HG02642 (cell line): Measurements from ENCODE around the gene RERE.

Source experiments
- ATAC-seq: cut with Tn5 transposase; IDR thresholded peaks from one replicate; pipeline ENCODE4 v1.9.1; 2021; ENCODE audit warnings: mild to moderate bottlenecking; ENCODE audit not compliant: unreplicated experiment, poor library complexity

The RERE gene

DNA sequence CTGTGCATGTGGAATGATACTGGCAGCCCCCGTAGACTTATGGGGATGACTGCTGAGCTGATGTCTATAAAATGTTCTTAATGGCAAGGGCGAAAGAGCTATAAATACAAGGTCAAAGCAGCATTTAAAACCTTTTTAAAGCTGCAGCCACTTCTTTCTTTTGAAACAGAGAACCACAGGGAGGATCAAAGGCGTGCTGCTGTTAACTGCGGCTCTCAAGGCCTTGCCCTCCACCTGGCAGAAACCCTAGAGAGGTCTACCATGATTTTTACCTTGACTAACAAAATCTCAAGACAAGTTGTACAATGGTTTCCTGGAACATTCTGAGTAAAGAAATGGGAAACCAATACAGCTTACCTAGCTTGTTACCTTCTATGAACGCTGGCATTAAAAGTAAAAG is 409.8 kb downstream of the RERE start:
- no peak for ATAC-seq

DNA sequence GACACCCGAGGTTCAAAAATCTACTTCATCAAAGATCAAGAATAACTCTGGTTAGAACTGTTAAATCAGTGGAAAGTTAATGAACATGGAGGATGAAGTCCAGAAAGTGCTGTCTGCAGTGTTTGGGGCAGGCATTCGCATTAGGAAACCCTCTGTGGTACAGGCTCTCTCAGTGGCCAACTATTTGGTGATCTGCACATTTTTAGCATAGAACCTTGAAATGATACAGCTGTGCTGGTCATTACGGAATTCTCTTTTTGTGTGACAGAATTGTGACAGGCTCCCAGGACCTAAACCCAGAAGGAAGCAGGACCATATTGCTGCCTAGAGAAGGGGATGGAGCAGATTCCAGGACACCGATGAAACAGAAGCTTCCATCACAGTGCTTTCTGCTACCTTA is 410.5 kb downstream of the RERE start:
- no peak for ATAC-seq

DNA sequence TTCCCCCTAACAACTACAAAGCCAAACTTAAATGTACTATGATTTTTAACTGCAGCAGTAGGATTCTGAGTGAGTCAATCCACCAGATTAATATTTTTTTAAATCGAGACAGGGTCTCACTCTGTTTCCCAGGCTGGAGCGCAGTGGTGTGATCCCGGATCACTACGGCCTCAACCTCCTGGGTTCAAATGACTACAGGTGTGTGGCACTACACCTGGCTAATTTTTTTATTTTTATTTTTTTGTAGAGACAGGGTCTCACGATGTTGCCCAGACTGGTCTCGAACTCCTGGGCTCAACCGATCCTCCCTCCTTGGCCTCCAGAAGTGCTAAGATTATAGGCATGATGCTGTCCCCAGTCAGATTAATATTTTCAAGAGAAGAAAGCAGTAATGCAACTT is 411.4 kb downstream of the RERE start:
- ATAC-seq, result no peak

DNA sequence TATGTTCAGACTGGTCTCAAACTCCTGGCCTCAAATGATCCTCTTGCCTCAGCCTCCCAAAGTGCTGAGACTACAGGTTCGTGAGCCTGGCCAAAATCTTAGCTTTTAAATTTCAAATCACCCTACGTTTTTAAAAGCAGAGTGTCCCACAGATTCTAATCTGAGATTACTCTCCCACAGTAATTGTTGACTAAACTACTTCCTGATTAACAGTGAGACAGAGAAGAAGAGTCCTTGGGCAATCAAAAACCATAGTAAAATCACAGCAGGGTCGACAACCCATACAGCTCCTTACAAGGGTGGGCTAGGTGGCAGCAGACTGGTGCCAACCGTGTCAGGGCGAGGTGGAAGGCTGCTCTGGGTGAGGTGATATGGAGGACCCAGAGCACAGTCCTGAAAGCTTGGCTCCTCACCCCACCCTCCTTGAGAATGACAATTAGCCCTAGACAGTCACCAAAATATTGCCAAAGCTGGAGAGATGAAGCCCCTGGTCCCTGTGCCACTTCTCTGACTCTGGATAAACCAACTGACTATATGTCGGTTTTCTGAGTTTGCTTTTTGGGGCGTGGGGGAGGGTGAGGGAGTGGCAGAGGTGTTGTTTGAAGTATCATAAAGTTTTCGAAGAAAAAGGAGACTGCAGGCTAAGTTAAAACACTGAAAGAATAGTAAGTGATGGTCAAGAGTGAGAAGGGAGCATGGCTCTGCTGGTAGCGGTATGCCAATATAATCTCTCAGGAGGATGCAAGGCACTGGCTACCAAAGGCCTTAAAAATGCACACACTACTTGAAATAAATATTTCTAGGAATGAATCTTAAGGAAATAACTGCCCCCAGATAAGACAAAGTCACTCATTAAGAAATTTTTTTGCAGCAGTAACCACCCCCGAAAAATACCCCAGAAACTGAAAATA is 412.7 kb downstream of the RERE start:
- ATAC-seq, result no peak

DNA sequence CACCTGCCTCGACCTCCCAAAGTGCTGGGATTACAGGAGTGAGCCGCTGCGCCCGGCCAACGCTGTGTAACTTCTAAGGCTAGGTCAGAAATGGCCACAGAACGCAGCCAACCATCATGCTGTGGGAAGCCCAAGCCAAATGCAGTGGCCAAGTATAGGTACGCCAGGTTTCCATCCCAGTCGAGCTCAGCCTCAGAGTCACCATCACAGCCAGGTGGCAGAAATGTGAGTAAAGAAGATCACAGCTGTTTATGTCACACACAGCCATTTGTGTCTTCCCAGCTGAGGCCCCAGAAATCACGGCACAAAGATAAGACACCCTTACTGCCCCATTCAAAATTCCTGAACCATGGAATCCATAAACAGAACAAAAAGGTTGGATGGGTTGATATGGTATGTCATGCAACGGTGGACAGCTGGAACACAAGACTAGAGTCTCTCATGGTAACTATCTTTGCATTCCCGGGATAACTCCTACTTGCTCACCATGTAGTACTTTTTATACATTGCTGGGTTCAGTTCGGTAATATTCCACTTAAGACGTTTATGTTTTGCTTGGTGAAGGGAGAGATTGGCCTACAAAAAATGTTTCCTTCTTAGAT is 415.2 kb downstream of the RERE start:
- ATAC-seq, result no peak

DNA sequence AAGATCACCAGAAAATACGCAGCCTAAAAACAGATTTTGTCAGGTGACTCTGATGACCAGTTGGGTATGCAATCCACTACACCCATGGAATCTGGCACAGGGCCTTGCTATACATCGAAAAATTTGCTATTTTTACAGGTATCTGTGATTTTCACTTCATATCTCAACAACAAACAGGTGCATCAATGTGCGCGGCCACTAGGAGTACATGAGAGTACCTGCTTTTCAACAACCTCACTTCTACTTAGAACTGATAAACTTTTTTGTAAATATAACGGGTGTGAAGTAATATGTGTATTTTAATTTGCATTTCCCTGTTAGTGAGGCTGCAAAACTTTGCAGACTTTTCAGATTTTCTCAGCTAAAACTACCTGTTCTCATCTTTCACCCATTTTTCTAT is 418.8 kb downstream of the RERE start:
- ATAC-seq, result no peak

DNA sequence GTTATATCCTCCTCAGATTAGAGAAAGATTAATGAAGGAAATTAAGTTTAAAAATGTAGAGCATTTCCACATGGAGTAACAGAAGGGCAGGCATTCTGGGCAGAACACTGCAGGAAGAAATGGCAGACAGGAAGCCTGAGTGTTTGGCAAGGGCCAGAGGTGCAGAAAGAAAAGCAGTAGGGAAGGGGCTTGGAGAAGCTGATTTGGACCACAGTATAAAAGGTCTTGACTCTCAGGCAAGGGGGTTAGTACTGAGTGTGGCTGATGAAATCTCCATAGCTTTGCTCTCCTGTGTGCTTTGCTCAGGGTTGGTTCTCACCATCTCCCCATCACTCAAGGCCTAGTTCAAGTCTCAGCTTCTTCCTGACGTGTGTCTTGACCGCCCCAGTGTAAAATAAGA is 419.4 kb downstream of the RERE start:
- no peak for ATAC-seq

DNA sequence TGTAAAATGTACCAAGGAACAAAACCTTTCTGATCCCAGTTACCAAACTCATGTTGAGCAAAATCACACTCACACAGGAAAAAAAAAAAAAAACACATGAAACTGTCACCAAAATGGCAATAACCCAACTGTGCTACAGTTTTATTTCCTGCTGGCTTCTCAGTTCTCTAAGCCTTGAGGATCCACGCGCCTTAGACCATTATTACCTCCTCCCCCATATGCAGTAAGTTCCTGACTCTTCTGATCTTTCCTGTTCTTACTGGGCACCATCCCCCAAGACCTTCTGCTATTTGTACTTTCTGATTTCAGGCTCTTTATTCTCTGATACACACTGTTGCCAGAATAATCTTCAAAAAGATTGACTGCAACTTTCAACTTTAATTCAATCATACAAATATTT is 419.9 kb downstream of the RERE start:
- ATAC-seq, result no peak

DNA sequence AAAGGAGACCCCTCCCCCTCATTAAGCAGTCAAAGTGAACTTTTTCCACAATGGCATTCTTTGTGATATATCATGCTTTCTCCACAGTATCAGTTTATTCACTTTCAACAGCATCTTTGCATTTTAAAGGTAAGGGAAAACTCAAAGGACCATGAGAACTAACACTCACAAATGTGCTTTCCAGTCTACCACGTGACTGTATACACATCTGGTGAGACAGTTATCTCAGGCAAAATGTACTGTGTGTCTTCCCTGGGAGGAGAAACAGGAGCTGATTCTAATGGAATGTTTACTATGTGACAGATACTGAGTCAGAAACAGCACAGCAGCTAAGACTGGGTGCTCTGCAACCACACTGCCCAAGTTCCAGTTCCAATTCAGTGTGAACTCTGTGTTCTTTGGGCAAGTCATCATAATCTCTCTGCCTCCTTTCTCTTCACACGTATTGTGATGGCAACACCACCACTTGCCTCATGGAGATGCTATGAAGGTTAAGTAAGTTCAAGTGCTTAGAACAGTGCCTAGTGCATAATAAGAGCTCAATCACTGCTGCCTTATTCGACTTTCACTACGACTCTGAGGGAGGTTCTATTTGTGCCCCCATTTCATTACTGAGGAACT is 420.5 kb downstream of the RERE start:
- ATAC-seq, result no peak

DNA sequence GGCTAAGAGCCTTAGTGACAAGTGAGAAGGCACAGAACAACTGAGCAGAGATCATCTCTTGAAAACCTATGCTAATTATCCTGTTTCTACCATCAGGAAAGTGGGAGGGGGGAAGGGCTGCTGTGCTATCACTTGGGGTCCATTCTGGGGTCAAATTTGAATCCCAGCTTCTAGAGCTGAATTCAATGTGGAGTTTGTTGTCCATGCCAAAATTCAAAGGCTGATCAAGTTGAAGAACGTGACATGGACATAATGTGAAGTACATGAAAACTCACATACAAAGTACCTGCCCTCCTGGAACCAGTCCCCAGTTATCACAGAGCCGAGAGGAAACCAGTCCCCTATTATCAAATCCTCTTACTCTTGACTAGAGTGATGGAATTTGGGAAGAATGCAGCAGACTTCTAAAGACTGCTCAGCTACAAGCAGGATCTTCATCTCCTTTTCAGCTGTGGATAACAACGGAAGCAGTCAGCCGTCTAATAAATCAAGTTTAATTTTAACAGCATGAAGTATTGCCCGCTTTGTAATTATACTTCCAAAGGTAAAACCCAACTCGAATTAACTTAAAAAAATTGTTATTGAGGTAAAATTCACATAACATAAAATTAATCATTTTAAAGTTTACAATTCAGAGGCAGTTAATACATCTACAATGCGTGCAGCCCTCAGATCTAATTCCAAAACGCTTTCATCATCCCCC is 421.2 kb downstream of the RERE start:
- no peak for ATAC-seq

DNA sequence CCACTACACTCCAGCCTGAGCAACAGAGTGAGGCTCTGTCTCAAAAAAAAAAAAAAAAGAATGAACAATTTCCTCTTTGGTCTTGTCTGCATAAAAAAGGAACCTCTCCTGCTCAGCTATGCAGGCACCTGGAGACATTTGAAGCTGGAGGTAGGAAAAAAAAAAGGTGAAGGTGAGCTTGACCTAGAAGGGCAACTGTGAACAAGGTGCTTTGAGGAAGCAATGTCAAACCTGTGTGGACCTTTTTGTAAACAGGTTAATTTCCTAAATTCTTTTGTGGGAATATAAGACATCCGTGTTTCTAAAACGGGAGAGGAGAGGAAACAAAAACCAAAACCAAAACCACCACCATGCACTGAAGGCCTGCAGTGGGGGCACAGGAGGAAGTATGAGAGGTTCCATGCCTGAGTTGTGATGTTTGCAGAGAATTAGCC is 422.0 kb downstream of the RERE start:
- peak; percentile 52 for ATAC-seq

DNA sequence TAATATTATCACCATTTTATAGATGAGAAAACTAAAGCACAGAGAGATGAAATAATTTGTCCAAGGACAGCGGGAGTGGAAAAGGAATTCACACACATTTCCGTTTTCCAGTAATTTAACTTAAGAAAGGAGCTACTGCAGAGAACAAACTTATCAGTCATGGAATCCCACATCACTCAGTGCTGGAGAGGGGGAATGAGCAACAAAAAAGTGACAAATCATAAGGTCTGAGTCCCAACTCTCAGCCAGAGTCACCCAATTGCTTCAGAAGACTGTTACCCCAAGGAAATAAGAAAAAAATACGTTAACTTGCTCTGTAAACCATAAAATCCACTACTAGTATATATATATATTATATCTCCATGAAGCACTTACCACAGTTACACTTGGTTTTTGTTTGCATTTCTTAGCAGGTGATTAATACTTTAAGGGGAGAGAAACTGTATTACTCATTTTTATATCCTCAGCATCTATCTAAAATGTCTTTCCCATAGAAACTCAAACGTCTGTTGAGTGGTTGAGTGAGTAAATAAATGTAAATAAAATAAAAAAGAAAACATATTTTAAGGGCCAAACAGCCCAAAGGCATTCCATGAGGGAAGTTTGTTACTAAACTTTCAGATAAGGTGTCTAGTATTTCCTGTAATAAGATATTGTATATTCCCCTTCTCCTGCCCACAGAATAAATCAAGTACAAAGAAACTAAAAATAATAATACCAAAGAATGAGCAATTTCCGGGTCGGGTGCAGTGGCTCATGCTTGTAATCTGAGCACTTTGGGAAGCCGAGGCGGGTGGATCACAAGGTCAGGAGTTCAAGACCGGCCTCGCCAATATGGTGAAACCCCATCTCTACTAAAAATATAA is 422.8 kb downstream of the RERE start:
- ATAC-seq, result no peak

DNA sequence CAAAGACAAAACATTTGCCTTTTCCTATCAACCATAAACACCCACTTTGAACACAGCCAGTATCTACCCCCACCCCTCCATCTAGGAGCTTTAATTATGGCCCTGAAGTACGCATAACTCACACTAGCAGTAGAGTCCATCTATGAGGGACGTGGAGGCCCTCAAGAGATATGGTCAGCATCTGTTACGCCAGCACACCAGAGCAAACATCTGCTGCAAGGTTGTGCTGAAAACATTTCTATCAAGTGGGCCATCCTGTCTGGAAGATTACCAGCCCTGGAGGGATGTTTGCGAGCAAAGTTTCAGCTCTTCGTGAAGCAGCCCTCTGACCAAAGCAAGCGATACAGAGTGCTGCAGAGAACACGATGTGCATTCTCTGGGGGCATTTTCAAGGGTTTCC is 424.9 kb downstream of the RERE start:
- no peak for ATAC-seq

DNA sequence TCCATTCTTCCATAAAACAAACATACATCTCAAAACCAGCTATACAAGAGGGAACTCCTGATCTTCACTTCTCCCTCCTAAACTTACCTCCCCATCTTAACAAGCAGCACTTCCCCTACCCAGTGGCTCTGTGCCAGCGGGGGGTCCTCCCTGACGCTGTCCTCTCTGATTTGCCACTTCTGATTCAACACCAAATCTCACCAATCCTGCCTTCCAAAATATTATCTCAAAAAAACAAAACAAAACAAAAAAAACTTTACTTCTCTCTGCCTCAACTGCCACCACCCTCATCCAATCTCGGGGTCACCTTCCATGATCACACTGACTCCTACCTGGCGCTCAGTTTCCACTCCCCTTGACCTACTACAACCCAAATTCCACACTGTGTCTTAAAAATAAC is 426.7 kb downstream of the RERE start:
- no peak for ATAC-seq

DNA sequence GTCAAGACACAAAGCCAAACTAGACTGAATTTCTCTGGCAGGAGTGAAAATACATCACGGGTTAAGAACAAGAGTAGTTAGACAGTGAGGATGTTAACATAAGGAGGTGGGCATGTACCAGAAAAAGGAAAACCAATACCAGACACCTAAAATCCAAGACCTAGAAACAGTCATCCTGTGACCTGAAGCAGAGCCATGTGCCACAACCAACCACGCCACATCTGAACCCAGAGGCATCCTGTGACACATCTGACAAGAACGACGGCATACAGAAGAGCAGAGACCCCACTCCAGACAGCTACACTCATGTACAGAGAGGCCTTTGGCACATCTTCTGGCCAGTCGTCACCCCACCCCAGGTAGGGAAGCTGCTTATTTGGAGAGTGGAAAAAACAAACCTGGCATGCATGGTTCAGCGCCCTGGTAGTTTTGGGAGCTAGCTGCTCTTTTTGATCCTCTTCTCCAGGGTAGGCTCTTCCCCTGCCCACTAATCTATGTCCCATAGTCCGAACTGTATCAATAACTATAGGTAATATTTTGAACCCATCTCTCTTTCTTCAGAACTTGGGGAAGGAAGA is 427.4 kb downstream of the RERE start:
- ATAC-seq, result no peak

DNA sequence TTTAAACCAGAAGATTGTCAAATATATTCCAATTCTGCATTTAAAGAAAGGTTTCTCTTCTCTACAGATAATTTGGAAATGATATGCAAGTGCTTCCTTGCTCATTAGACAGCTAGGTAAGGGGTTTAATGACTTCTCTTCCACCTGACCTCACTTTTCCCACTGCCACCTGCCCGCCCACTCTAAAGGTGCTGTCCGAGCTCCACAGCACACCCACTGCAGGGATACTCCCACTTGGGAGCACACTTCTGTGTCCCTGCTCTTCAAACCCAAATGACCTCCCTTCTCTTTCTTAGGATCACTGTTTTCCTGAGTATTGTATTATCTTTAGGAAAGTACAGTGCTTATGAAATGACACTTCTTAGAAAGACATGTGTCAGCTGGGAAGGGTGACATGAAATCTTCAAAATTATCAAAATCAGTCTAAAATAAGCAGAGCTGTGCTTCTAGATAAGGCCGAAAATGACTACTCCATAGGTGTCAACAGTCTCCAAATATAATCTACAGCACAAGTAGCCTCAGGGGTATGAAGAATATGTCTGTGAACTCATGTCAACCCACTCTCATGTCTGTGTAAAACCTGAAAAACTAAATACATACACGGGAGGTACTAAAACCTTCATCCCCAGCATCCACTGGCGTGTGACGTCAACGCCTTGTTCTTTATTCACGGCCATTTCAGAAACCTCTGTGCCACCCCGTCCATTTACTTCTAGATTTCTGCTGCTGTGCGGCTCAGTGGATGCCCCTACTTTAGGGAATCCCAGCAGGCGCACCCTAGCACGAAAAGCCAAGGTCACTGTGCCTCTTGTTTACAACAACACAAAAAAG is 428.5 kb downstream of the RERE start:
- no peak for ATAC-seq

DNA sequence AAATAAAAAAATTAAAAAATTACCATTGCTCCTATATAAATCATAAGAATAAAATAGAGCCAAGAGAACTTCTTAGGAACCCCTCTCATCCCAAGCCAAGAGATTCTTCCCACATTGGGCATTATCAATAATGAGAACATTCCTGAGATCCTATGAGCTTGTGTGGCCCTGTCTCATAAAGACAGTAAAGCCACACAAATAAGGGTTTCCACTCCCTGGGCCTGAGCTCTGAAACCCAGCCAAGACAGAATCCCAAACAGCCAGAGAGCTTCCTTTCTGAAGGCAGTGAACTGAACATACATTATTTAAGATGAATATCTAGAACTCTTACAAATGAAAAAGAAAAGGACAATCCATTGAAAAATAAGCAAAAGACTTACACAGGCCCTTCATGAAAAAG is 431.2 kb downstream of the RERE start:
- no peak for ATAC-seq

DNA sequence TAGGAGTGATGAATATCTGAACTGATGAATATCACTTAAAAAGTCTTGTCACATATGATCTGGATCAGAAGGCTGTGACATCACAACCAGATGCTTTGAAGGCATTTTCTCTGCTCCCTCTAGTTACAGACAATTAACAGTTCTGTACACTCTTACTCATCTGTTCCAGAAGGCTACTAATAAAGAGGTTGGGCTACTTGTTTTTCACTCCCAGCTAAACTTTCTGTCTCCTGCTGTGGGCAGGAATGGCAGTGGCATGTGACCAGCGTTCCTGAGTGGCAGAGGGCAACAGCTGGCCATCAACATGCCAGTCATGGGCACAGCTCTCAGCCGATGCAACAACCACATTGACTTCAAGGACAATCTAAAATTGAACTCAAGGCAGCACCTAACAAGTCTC is 432.9 kb downstream of the RERE start:
- ATAC-seq, result no peak

DNA sequence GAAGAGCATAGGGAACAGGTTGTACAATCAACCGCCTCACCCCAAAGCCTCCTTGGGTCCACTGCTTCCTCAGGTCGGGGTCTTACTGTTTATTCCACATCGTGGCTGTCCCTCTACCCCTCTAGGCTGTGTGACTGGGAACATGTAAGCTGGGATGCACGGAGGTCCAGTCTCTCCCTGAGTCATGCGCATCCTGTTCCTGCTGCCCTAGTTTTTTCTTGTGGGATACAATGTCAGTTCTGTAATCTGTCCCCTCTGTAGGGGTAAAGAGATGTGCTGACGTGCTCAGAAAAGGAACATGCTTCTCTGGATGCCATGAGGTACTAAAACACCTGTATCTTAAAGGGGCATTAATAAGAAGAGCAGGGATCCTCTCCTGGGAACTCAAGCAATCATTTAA is 433.4 kb downstream of the RERE start:
- no peak for ATAC-seq
